ENCODE results near the gene CKAP5.

The CKAP5 gene

GRCh38 chr11:46892109-46892508 lies 46.0 kb upstream of the CKAP5 start:
- Histone ChIP-seq H3K9ac (no peak overlapping the region), H3K4me3 (ENCODE audit: low read depth, low read length) (no peak overlapping the region), H3K27me3 (ENCODE audit: control insufficient read depth, insufficient read depth, low read length) (no peaks in the 10 kb centered on the region), H3K27ac (no peak overlapping the region), H3K79me2 (no peaks in the 10 kb centered on the region), H3K4me2 (ENCODE audit: low read length) (no peak overlapping the region), H3K36me3 (ENCODE audit: control insufficient read depth, insufficient read depth, low read length) (no peaks in the 10 kb centered on the region), H2AFZ (no peak overlapping the region), H3K4me1 (no peaks in the 10 kb centered on the region), H3K9me3 (ENCODE audit: control insufficient read depth, low read length) (no peaks in the 10 kb centered on the region)
- TF ChIP-seq CTCF (IDR thresholded peaks at IDR 0.05) = no peak

DNA sequence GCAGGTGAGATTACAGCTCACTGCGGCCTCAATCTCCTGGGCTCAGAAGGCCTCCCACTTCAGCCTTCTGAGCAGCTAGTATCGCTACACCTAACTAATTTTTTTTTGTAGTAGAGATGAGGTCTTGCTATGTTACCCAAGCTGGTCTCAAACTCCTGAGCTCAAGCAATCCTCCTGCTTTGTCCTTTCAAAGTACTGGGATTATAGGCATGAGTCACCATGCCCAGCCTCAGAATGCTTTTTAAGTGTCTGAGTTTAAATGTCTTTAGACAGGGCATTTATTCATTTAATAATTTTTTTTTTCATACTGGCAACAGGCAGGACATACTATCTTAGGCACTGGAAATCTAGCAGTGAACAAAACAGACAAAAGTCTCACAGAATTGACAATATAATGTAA lies 44.6 kb upstream of the CKAP5 start:
- Histone ChIP-seq H3K4me3 (ENCODE audit: low read depth, low read length) (no peak overlapping the region), H3K27me3 (ENCODE audit: control insufficient read depth, insufficient read depth, low read length) (no peaks in the 10 kb centered on the region), H2AFZ (no peak overlapping the region), H3K4me1 (no peaks in the 10 kb centered on the region), H3K79me2 (no peaks in the 10 kb centered on the region), H3K27ac (no peak overlapping the region), H3K36me3 (ENCODE audit: control insufficient read depth, insufficient read depth, low read length) (no peaks in the 10 kb centered on the region), H3K4me2 (ENCODE audit: low read length) (no peak overlapping the region), H3K9me3 (ENCODE audit: control insufficient read depth, low read length) (no peaks in the 10 kb centered on the region), H3K9ac (no peak overlapping the region)
- no peak for TF ChIP-seq CTCF (IDR thresholded peaks at IDR 0.05)

DNA sequence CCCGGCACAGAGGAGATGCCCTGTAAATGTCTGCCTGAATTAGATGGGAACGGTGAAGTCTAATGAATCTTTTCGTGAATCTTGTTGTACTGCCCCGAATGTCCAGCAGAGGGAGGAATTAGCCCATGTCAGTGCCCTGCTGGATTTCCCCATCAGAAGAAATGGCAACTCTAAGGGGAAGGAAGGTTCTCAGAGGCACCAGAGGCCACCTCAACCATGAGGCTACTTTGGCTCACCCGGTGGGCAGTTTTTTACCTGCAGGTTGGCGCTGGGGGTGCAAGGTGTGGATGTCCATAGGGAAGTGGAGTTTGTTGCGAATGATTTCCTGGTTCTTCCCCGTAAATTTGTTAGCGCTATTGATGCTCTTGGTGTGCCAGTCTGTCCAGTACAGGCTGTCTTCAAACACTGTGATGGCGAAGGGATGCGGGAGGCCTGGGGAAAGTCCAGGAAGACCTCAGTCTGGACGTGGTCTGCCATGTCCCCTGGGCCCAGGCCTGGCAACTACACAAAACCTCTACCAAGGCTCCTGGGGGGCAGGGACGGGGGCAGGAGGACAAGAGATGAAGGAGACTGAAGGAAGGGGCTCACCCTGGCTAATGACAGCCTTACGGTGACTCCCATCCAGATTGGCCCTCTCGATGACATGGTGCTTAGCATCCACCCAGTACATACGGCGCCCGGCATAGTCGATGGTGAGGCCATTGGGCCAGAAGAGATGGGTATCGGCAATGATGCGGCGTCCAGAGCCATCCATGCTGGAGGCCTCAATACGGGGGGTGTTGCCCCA lies 43.8 kb upstream of the CKAP5 start:
- peak; percentile 87 for TF ChIP-seq CTCF (IDR thresholded peaks at IDR 0.05)
- H3K36me3 ChIP-seq (ENCODE audit: control insufficient read depth, insufficient read depth, low read length) = no peaks in the 10 kb centered on the region
- H3K79me2 ChIP-seq = no peaks in the 10 kb centered on the region
- H3K9ac ChIP-seq = no peak overlapping the region
- H3K4me3 ChIP-seq (ENCODE audit: low read depth, low read length) = no peak overlapping the region
- H3K27ac ChIP-seq = no peak overlapping the region
- H3K9me3 ChIP-seq (ENCODE audit: control insufficient read depth, low read length) = no peaks in the 10 kb centered on the region
- H3K4me1 ChIP-seq = no peaks in the 10 kb centered on the region
- H3K27me3 ChIP-seq (ENCODE audit: control insufficient read depth, insufficient read depth, low read length) = no peaks in the 10 kb centered on the region
- H2AFZ ChIP-seq = no peak overlapping the region
- no peak overlapping the region for H3K4me2 ChIP-seq (ENCODE audit: low read length)

DNA sequence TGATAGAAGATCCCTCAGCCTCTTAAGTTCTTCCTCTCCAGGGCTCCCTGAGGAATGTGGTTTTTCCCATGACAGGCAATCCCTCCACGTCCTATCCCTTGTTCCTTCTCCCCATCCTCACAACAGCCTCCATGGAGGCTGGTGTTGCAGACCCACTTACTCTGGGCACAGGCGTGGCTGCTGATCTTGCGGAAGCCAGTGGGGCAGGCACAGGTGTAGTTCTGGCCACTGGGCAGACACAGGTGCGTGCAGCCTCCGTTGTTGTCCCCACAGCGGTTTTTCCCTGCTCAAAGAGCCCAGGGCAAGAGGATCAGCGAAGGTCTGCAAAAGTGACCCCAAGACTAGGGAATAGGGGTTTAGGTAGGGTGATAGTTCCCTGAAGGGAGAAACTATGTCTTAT lies 43.2 kb upstream of the CKAP5 start:
- Histone ChIP-seq H3K4me2 (ENCODE audit: low read length) (no peak overlapping the region), H3K27me3 (ENCODE audit: control insufficient read depth, insufficient read depth, low read length) (no peaks in the 10 kb centered on the region), H3K9me3 (ENCODE audit: control insufficient read depth, low read length) (no peaks in the 10 kb centered on the region), H3K4me1 (no peaks in the 10 kb centered on the region), H3K27ac (no peak overlapping the region), H2AFZ (no peak overlapping the region), H3K79me2 (no peaks in the 10 kb centered on the region), H3K4me3 (ENCODE audit: low read depth, low read length) (no peak overlapping the region), H3K36me3 (ENCODE audit: control insufficient read depth, insufficient read depth, low read length) (no peaks in the 10 kb centered on the region), H3K9ac (no peak overlapping the region)
- TF ChIP-seq CTCF (IDR thresholded peaks at IDR 0.05) = no peak

- no peak overlapping the region for H3K27ac ChIP-seq
- H3K27me3 ChIP-seq (ENCODE audit: control insufficient read depth, insufficient read depth, low read length) = no peaks in the 10 kb centered on the region
- H3K36me3 ChIP-seq (ENCODE audit: control insufficient read depth, insufficient read depth, low read length) = no peaks in the 10 kb centered on the region
- no peaks in the 10 kb centered on the region for H3K4me1 ChIP-seq
- no peaks in the 10 kb centered on the region for H3K79me2 ChIP-seq
- H3K4me3 ChIP-seq (ENCODE audit: low read depth, low read length) = no peak overlapping the region
- no peak overlapping the region for H3K9ac ChIP-seq
- no peak overlapping the region for H3K4me2 ChIP-seq (ENCODE audit: low read length)
- no peak for TF ChIP-seq CTCF (IDR thresholded peaks at IDR 0.05)
- H2AFZ ChIP-seq = no peak overlapping the region
- H3K9me3 ChIP-seq (ENCODE audit: control insufficient read depth, low read length) = no peaks in the 10 kb centered on the region
Measured at GRCh38 chr11:46888636-46889035, 42.6 kb upstream of the CKAP5 start.
